GM19238 (cell line): Measurements from ENCODE around the gene ADGRD1.
"Not testable (repeated sequence)": the region's sequence is repeated elsewhere in the genome, so short reads cannot be mapped to it uniquely, and the experiment has no call there.

Experiments
- DNase-seq: peaks from one replicate; pipeline ENCODE4 v3.0.0; 2011; ENCODE audit warnings: low spot score; ENCODE audit not compliant: insufficient read length

ADGRD1 gene

GRCh38 chr12:131070668-131071067 lies 117.0 kb downstream of the ADGRD1 start:
- DNase-seq, result not testable (repeated sequence)

- not testable (repeated sequence) for DNase-seq
Observed at GRCh38 chr12:131071234-131071820, 117.6 kb downstream of the ADGRD1 start.

- not testable (repeated sequence) for DNase-seq
Observed at GRCh38 chr12:131071950-131072349, 118.2 kb downstream of the ADGRD1 start.

GRCh38 chr12:131072451-131073230 lies 118.9 kb downstream of the ADGRD1 start:
- no peak for DNase-seq

GRCh38 chr12:131074221-131075083 lies 120.7 kb downstream of the ADGRD1 start:
- no peak for DNase-seq

- no peak for DNase-seq
Observed at GRCh38 chr12:131075194-131075593, 121.5 kb downstream of the ADGRD1 start.

GRCh38 chr12:131075611-131076010 lies 121.9 kb downstream of the ADGRD1 start:
- DNase-seq, result no peak

GRCh38 chr12:131076296-131076695 lies 122.6 kb downstream of the ADGRD1 start:
- DNase-seq, result no peak

- no peak for DNase-seq
Observed at GRCh38 chr12:131076791-131077747, 123.4 kb downstream of the ADGRD1 start.

GRCh38 chr12:131077931-131078391 lies 124.3 kb downstream of the ADGRD1 start:
- no peak for DNase-seq

- DNase-seq, result no peak
Observed at GRCh38 chr12:131082290-131083194, 128.8 kb downstream of the ADGRD1 start.

- DNase-seq, result no peak
Observed at GRCh38 chr12:131084341-131085011, 130.8 kb downstream of the ADGRD1 start.

- DNase-seq, result no peak
Observed at GRCh38 chr12:131085125-131085815, 131.6 kb downstream of the ADGRD1 start.

GRCh38 chr12:131085816-131086591 lies 132.3 kb downstream of the ADGRD1 start:
- DNase-seq, result no peak

- no peak for DNase-seq
Observed at GRCh38 chr12:131087302-131087818, 133.7 kb downstream of the ADGRD1 start.

GRCh38 chr12:131087991-131088700 lies 134.4 kb downstream of the ADGRD1 start:
- DNase-seq, result no peak
